Activated CD4-positive, alpha-beta T cell treated with anti-CD3 and anti-CD28 coated beads, Interleukin-2, amount 50 U/mL, for 24 hours (primary cell): ENCODE results near the gene ID4.
"Not testable (repeated sequence)": the region's sequence is repeated elsewhere in the genome, so short reads cannot be mapped to it uniquely, and the experiment has no call there.

ENCODE experiments used
- DNase-seq, 2 donors: peaks; one replicate each; pipeline ENCODE4 v3.0.0-alpha.2; 2020; ENCODE audit warnings: low read depth in 1 of 2, low spot score in 1 of 2

ID4 gene

DNA sequence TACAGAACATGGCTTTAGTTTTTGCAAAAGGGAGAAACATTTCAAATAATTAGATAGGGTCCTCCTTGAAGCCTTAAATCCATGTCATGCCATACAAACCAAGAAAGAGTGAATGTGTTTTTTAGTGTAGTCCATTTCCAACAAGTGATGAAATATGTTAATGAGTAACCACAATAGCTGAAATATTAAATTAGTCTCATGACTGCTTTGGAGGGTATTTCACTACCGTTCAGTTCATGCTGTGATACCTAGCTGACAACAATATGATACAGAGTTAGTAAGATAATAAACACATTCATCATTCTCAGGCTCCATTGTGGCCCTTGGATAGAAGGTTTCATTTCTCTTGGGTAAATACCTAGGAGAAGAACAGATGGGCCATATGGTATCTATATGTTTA is 5.8 kb upstream of the ID4 start:
- no peak for DNase-seq

DNA sequence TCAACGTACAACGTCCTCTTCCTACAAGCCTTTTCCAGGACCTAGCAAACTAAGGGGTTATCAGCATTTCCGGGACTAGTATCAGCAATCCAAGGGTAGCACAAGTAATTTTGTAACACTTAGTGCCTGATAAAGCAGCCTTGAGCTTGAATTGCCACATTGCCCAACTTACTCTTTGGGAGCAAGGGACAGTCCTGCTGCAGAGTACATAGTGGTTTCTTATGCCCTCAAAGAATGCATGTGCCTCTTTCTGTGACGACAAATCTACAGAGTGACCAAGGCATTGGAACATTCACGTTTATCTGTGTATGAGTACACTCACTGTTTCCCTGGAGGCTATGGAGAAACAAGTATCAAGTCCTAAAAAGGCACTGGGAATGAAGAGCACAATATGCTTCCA is 3.2 kb upstream of the ID4 start:
- DNase-seq: no peak

DNA sequence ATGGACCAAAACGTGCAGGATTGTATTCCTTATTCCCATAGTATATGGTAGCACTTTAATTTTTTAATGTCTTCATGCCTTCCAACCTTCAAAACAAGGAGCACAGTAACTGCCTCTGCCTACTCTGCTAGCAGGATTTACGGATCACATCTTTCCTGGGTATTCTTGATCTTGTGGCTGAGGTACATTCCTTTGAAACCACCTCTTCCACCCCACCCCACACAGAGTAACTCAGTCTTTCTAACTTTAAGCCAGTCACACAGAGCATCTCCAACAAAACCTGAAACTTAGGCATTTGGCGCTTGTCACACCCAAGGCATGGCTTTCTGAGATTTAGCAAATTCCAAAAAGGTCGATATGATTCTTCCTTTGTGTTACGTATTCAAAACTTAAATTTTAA is 2.3 kb upstream of the ID4 start:
- DNase-seq: no peak

DNA sequence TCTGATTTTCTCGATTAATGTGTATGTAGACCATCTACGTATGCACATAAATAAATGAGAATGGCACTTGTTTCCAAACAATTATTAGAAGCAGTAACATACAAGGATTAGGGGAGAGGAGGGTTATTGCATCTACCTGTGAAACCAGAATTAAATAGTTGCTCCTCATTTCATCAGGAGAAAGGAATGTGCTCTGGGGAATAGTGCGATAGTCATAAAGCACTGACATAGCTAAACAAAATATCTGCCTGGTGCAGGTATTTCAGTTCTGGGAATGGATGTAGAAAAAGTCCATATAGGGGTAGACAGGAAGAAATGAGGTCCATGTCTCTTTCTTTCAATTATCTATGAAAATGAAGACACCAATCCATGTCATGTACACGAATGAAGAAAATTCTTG is 1.6 kb upstream of the ID4 start:
- DNase-seq: no peak

DNA sequence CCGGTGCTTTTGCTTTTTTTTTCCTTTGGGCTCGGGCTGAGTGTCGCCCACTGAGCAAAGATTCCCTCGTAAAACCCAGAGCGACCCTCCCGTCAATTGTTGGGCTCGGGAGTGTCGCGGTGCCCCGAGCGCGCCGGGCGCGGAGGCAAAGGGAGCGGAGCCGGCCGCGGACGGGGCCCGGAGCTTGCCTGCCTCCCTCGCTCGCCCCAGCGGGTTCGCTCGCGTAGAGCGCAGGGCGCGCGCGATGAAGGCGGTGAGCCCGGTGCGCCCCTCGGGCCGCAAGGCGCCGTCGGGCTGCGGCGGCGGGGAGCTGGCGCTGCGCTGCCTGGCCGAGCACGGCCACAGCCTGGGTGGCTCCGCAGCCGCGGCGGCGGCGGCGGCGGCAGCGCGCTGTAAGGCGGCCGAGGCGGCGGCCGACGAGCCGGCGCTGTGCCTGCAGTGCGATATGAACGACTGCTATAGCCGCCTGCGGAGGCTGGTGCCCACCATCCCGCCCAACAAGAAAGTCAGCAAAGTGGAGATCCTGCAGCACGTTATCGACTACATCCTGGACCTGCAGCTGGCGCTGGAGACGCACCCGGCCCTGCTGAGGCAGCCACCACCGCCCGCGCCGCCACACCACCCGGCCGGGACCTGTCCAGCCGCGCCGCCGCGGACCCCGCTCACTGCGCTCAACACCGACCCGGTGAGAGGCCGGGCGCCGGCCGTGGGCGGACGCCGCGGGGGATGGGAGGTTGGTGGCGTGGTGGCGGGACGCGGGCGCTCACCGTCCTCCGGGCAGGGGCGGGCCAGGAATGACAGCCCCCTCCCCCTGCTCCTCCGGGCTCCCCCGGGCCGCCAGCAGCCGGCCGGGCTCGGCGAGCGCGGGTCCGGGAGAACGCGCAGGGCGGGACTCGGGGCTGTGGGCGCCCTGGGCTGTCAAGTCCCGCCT is 606 bp downstream of the ID4 start:
- no peak for DNase-seq

DNA sequence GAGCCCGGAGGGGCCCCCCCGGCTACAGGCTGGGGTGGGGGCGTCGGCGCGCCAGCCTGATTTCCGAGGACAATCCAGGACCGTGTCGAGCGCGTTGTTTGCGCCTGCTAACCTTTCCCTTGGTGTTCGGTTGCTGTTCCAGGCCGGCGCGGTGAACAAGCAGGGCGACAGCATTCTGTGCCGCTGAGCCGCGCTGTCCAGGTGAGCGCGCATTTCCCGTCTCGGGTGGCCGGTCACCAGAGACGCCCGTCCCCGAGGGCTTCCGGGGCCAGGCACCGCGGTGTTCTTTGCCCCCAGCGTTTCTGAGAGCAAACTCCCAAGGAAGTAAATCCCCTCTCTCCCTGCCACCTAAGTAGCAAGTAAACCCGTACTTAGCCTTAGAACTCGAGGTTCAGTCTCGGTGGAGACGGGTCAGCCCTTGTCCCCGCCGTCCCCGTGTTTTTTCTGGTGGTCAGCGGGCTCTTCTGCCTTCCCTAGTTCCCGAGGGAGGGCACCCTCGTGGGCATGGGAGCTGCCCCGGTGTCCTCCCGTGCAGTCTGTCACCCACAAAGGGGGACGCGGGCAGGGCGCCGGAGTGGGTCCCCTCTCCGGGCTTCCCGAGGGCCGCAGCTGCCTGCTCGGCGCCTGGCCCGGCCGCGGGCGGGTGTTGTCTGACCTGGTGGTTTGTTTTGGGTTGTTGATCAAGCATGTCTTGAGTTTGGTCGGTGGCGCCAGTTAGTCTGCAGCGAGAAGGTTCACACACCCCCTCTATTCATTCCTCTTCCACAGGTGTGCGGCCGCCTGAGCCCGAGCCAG is 1.5 kb downstream of the ID4 start:
- no peak for DNase-seq

DNA sequence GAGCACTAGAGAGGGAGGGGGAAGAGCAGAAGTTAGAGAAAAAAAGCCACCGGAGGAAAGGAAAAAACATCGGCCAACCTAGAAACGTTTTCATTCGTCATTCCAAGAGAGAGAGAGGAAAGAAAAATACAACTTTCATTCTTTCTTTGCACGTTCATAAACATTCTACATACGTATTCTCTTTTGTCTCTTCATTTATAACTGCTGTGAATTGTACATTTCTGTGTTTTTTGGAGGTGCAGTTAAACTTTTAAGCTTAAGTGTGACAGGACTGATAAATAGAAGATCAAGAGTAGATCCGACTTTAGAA is 2.0 kb downstream of the ID4 start:
- DNase-seq: no peak

DNA sequence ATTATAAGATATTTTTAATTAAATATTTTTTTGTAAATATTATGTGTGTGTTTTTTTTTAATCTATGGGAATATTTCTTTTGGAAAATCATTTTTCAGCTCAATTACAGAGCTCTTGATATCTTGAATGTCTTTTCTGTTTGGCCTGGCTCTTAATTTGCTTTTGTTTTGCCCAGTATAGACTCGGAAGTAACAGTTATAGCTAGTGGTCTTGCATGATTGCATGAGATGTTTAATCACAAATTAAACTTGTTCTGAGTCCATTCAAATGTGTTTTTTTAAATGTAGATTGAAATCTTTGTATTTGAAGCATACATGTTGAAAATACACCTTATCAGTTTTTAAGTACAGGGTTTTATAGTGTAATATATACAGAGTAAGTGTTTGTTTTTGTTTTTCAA is 2.6 kb downstream of the ID4 start:
- no peak for DNase-seq

DNA sequence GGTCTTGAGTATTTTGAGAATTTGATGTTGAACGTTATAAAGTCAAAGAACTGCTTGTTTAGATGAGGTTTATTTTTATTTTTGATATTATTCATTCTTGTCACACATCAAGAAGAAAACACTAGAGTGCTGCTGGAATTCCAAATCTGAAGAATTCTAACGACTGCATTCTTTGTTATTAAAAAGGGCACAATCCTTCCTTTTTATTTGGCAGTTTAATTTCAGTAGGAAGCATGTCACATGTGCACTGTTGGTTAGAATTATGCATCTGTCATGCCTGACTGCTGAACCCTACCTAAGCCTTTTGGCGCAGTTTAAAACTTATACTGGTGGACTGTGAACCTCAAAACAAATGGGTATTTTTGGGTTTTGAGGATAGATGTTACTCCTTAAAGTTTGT is 4.0 kb downstream of the ID4 start:
- DNase-seq: no peak

DNA sequence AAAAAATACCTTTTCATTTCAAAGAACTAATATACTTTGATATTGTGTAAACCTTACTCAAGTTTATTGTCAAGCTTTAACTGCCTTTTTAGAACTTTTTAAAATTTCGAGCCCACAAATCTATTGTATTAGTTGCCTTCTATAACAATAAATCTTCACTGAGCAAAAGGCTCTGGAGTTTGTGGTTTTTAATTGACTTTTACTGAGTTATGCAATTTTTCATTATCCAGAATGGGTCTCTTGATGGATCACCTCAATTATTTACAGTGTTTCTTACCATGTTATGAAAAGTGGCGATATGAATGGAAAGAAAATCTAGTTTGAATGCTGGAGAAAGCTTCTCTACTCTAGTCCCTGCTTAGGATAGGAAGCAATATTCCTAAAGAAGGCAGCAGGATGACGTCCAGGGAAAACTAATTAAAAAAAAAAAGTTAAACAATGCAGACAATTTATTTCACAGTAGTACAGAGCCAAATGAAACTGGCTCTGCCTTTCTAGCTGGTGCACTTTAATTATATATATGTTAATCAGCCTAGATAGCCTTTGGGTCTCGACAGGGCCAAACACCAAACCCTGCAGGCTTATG is 5.0 kb downstream of the ID4 start:
- no peak for DNase-seq

DNA sequence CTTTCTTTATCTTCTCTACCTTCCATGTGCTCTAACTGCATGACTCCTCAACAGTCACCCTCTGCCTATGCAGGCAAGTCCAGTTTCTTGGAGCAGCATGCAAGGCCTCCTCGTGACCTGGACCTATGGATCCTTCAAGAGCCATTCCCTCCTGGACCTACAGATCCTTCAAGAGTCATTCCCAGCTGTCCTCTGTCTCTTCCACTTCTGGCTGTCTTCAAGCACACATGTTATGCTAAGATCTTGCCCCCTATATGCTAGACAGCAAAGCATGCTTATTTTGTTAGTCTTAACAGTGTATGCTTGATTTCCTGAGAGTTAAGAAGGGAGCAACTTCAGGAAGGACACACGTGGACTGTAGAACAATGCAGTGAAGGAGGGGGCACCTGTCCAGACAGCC is 7.5 kb downstream of the ID4 start:
- DNase-seq: no peak

DNA sequence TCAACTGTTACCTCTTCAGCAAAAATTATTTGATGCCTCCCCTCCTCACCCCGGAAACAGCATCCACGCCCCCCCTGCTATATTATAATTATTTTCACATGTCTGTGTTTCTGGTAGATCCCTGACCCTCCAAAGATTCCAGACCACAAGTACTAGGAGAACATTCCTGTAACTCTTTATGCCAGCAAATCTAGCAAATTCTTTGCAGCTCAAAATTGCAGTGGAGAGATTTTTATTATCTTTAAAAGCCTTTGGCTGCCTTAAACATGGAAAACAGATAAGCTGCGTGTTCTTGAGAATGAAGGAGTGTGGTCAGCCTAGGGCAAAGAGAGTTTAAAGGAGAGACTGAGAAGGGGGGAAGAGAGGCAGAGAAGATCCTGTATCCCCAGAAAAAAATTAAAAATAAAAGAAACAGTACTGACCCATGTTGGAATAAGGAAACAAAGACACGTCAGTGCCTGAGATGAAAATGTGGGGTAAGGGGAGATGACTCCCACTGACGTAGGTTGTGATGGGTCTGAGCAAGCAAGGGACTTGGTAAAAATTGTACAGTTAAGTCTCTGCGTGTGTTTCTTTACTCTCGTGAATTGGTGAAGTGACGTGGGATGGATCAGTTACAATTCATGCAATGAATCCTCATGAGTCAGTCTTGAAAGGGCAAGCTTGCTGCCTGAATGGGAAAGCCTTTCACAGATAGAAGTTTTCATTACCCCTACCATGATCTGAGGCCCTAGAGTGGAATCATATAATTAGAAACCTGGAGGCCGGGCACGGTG is 8.3 kb downstream of the ID4 start:
- DNase-seq: no peak

DNA sequence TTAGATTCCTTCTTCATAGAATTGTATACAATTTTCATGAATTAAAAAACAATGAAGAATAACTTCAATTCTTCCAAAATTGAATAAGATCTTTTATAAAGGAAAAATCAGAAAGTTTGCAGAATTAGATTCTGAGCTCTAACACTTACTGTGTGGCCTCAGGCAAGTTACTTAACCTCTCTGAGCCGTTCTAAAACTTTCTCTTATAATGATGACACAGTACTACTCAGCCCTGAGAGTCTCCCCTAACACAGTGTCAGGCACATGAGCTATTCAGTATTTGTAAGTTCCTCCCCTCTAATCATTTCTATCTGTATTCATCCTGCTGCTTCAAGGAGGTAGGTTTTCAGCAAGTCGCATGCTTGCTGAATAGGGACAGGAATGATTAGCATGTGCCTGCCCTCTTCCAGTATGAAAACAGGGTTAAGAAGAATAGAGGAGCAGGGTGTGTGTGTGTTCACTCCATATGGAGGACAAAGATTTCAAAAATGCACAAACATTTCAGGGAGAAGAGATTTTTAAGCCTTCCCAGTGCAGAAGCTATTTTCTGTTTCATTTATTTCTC is 11.4 kb downstream of the ID4 start:
- DNase-seq: no peak

DNA sequence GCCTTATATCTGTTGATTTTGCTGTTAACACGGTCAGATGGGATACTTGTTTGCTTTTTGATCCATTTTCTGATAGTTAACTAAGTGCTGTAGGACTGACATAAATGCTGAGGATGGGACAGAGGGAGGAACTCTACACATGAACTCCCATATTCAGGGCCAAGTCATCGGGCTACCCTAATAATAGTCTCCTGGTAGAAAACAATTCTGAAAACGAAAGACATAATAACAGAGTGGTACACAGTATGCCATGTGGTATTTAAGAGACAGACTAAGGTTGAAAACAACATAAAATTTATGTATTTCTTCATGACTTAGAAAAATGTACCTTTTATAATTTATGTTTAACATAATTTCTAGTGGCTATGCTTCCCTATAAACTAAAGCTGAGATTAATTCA is 12.0 kb downstream of the ID4 start:
- no peak for DNase-seq

DNA sequence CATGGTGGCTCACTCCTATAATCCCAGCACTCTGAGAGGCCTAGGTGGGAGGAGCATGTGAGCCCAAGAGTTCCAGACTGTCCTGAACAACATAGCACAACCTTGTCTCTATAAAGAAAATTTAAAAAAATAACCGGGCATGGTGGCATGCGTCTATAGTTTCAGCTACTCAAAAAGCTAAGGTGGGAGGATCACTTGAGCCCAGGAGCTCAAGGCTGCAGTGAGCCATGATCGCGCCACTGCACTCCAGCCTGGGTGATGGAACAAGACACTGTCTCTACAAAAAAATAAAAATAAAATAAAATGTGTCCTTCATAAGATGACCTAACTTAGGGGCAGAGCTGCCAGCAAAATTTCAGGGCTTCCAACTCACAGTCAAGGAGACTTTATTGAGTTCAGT is 12.6 kb downstream of the ID4 start:
- no peak for DNase-seq

DNA sequence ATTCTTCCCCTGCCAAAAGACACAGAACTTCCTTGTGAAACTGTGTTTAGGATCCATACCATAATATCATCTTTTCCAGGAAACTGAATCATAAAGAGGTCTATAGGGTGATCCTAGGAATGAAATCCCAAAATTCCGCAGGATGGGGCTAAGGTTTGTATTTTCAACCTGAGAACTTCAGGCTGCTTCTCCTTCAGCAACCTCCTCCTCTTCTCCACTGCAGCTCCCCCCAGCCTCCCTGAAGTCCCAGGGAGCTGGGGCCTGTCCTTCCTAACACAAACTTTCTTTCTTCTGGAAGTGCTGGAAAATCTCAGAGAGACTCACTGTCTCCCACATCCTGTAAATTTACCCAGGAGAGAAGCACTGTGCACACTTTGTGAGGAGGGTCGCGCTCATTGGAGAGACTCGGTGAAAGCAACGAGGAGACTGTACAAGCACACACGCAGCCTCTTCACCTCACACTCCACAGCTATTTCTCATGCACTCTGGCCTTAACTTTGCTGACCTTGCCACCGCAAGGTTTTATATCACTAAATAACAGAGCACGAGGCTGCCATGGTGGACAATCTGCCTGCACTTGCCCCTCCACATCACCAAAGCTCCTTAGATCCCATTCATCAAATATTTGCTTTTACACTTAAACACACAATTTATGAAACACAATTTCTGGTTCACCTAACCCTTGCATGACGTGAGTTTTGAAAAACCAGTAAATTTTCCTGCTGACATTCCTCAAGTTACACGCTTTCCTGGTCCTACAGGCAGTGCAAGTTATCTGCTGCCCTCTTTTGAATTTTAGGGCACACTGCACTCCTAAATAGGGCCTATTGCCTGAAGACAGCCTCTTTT is 14.3 kb downstream of the ID4 start:
- no peak for DNase-seq

DNA sequence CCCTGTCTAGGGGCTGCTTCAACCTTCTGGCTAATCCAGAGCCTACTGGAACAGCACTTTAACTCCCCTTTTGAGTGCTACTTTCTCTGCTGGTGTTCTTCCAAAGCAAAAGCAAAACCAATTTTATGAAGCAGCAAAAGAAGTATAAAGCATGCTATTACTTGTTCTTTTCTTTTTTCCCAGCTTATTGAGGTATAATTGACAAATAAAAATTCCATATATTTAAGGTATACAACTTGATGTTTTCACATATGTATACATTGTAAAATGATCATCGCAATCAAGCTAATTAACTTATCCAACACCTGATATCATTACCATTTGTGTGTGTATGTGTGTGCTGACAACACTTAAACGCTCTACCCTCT is 14.9 kb downstream of the ID4 start:
- DNase-seq: no peak

DNA sequence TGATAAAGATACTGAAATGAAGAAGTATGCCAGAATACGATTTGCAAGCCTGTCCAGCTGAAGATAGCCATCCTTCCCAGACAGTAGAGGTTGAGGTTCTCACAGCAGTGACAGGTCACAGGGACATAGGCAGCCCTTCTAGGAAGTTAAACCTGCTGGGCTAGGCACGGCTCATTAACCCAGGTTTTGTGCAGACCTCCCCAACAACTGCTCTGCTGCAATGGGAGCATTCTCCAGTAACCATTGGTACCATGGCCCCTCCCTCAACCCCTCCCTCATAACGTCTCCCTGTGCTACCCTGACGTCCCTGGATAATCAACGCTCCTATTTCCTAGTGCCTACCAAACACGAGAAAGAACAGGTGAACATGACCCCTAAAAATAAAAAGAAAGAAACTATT is 15.8 kb downstream of the ID4 start:
- no peak for DNase-seq

DNA sequence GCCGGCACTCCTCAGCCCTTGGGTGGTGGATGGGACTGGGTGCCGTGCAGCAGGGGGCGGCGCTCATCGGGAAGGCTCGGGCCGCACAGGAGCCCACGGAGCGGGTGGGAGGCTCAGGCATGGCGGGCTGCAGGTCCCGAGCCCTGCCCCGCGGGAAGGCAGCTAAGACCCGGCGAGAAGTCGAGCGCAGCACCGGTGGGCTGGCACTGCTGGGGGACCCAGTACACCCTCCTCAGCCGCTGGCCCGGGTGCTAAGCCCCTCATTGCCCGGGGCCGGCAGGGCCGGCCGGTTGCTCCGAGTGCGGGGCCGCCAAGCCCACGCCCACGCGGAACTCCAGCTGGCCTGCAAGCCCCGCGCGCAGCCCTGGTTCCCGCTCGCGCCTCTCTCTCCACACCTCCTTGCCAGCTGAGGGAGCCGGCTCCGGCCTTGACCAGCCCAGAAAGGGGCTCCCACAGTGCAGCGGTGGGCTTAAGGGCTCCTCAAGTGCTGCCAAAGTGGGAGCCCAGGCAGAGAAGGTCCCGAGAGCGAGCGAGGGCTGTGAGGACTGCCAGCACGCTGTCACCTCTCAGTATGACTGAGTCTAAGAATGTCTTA is 17.3 kb downstream of the ID4 start:
- not testable (repeated sequence) for DNase-seq

DNA sequence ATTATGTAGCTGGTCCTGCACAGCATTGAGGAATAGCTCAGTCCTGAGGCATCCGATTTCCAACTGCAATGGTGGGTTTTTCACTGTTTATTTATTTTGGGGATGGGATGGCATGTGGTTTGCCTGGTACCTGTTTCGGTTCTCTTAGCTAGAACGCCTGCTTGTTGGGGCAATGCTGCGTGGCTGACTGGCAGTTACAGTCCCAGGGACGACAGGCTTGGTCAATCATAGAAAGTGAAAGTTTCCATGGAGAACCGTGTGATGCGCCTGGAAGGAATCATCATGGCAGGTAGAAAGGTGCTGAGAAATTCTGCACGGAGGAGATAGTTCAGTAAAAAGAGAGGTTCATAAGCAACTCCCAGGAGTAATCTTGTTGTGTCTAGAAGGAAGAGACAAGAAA is 18.4 kb downstream of the ID4 start:
- no peak for DNase-seq
